HEK293 (cell line): ENCODE measurements around the gene RUSF1.
"Not testable (repeated sequence)": the region's sequence is repeated elsewhere in the genome, so short reads cannot be mapped to it uniquely, and the experiment has no call there.

Experiments
- CTCF ChIA-PET: fragments of 350-600 bp; formaldehyde crosslinking; extraction: SDS; loops from one replicate; lab custom pipeline; 2021; ENCODE audit warnings: antibody characterized with exemption; lab: Yijun Ruan, JAX
- POLR2A ChIA-PET: fragments of 300-600 bp; formaldehyde crosslinking; extraction: SDS; loops from one replicate; lab custom pipeline; 2020; ENCODE audit warnings: antibody characterized with exemption, inconsistent platforms; lab: Yijun Ruan, JAX
- H3K27ac ChIP-seq: fragments of 200-500 bp; sonication (Bioruptor generic); 2 replicates; pipeline ENCODE4 v1.5.1; 2014; ENCODE audit warnings: low read depth, low read length, control low read depth, inconsistent platforms; ENCODE audit errors: extremely low read depth
- H3K36me3 ChIP-seq, 2 experiments: fragments of 200-500 bp in 1 of 2; sonication (Bioruptor generic) in 1 of 2; 1 replicate in 1 of 2; 2 replicates in 1 of 2; pipeline ENCODE4 v1.5.1; 2014 to 2017; ENCODE audit warnings: inconsistent platforms in 2 of 2, low read length in 2 of 2; ENCODE audit not compliant: control insufficient read depth in 2 of 2, insufficient read depth in 1 of 2
- H3K4me1 ChIP-seq: fragments of 200-500 bp; sonication (Bioruptor generic); 2 replicates; pipeline ENCODE4 v1.5.1; 2014; ENCODE audit warnings: mild to moderate bottlenecking, low read length, inconsistent platforms; ENCODE audit not compliant: control insufficient read depth, insufficient read depth
- H3K4me3 ChIP-seq: 2 replicates; pipeline ENCODE4 v1.5.1; 2011; ENCODE audit warnings: low read depth, mild to moderate bottlenecking, control low read depth, low read length, moderate library complexity
- H3K9me3 ChIP-seq: fragments of 200-500 bp; sonication (Bioruptor generic); 2 replicates; pipeline ENCODE4 v1.5.1; 2014; ENCODE audit warnings: low read depth, low read length, inconsistent platforms; ENCODE audit not compliant: control insufficient read depth, insufficient read depth
- MEIS1 ChIP-seq: sonication (generic); formaldehyde crosslinking; IDR thresholded peaks from 2 replicates; pipeline ENCODE4 v1.8.1; 2022; ENCODE audit warnings: missing genetic modification reagents, mild to moderate bottlenecking, borderline replicate concordance
- PRDM4 ChIP-seq: fragments of 450-650 bp; formaldehyde crosslinking; IDR thresholded peaks from 2 replicates; pipeline ENCODE4 v1.5.1; 2017; ENCODE audit warnings: missing biosample characterization, missing genetic modification characterization
- SALL2 ChIP-seq: fragments of 450-650 bp; formaldehyde crosslinking; IDR thresholded peaks from 2 replicates; pipeline ENCODE4 v1.5.0; 2017; ENCODE audit warnings: missing biosample characterization, mild to moderate bottlenecking, missing genetic modification characterization, borderline replicate concordance
- YY2 ChIP-seq: fragments of 450-650 bp; formaldehyde crosslinking; IDR thresholded peaks from 2 replicates; pipeline ENCODE4 v1.5.1; 2016; ENCODE audit warnings: missing biosample characterization, missing genetic modification characterization
- ZBTB21 ChIP-seq: fragments of 450-650 bp; formaldehyde crosslinking; IDR thresholded peaks from 2 replicates; pipeline ENCODE4 v1.5.1; 2017; ENCODE audit warnings: missing biosample characterization, missing genetic modification characterization
- ZFHX2 ChIP-seq: fragments of 450-650 bp; formaldehyde crosslinking; conservative IDR thresholded peaks from 2 replicates; pipeline ENCODE4 v1.5.1; 2016; ENCODE audit warnings: missing biosample characterization, missing genetic modification characterization
- ZNF114 ChIP-seq: fragments of 450-650 bp; formaldehyde crosslinking; IDR thresholded peaks from 2 replicates; pipeline ENCODE4 v1.5.0; 2017; ENCODE audit warnings: missing biosample characterization, missing genetic modification characterization
- ZNF121 ChIP-seq: fragments of 450-650 bp; formaldehyde crosslinking; IDR thresholded peaks from 2 replicates; pipeline ENCODE4 v1.5.1; 2016; ENCODE audit warnings: missing biosample characterization, missing genetic modification characterization
- ZNF132 ChIP-seq: fragments of 450-650 bp; formaldehyde crosslinking; IDR thresholded peaks from 2 replicates; pipeline ENCODE4 v1.5.1; 2017; ENCODE audit warnings: missing biosample characterization, missing genetic modification characterization, borderline replicate concordance
- ZNF223 ChIP-seq: fragments of 450-650 bp; formaldehyde crosslinking; IDR thresholded peaks from 2 replicates; pipeline ENCODE4 v1.5.1; 2016; ENCODE audit warnings: missing biosample characterization, missing genetic modification characterization
- ZNF24 ChIP-seq: fragments of 450-650 bp; formaldehyde crosslinking; IDR thresholded peaks from 2 replicates; pipeline ENCODE4 v1.5.1; 2016; ENCODE audit warnings: missing biosample characterization, missing genetic modification characterization
- ZNF311 ChIP-seq: fragments of 450-650 bp; formaldehyde crosslinking; IDR thresholded peaks from 2 replicates; pipeline ENCODE4 v1.5.1; 2017; ENCODE audit warnings: missing biosample characterization, missing genetic modification characterization, borderline replicate concordance
- ZNF416 ChIP-seq: fragments of 450-650 bp; formaldehyde crosslinking; IDR thresholded peaks from 2 replicates; pipeline ENCODE4 v1.5.1; 2016; ENCODE audit warnings: missing biosample characterization, missing genetic modification characterization
- ZNF518A ChIP-seq: fragments of 450-650 bp; formaldehyde crosslinking; conservative IDR thresholded peaks from 2 replicates; pipeline ENCODE4 v1.5.1; 2016; ENCODE audit warnings: low read depth, missing biosample characterization, missing genetic modification characterization
- ZNF610 ChIP-seq: fragments of 450-650 bp; formaldehyde crosslinking; IDR thresholded peaks from 2 replicates; pipeline ENCODE4 v1.5.1; 2016; ENCODE audit warnings: missing biosample characterization, missing genetic modification characterization, borderline replicate concordance
- ZNF654 ChIP-seq: fragments of 450-650 bp; formaldehyde crosslinking; IDR thresholded peaks from 2 replicates; pipeline ENCODE4 v1.5.1; 2016; ENCODE audit warnings: low read depth, missing biosample characterization, missing genetic modification characterization
- ZNF692 ChIP-seq: fragments of 450-650 bp; formaldehyde crosslinking; IDR thresholded peaks from 2 replicates; pipeline ENCODE4 v1.5.1; 2016; ENCODE audit warnings: missing biosample characterization, missing genetic modification characterization
- ZNF830 ChIP-seq: fragments of 450-650 bp; IDR thresholded peaks from 2 replicates; pipeline ENCODE4 v1.5.0; 2018; ENCODE audit warnings: missing biosample characterization, missing genetic modification characterization, low read depth, mild to moderate bottlenecking, moderate library complexity
- TF ChIP-seq, protein P1 (sequence below): fragments of 450-650 bp; IDR thresholded peaks from 2 replicates; pipeline ENCODE4 v1.5.1; 2018; ENCODE audit warnings: missing biosample characterization, missing genetic modification characterization
- TF ChIP-seq, protein P2 (sequence below): fragments of 450-650 bp; formaldehyde crosslinking; IDR thresholded peaks from 2 replicates; pipeline ENCODE4; 2016; ENCODE audit warnings: missing biosample characterization, missing genetic modification characterization

Gene RUSF1

DNA sequence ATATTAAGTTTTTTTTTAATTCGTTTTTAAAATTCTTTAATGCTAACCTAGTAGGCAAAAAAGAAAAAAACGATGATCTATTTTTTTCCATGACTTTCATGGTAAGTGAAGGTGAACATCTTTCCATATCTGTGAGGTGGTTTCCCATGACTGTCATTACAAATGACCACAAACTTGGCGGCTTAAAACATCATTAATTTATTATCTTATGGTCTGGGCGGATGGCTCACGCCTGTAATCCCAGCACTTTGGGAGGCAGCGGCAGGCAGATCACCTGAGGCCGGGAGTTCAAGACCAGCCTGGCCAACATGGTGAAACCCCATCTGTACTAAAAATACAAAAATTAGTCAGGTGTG is 30.0 kb upstream of the RUSF1 start:
- CTCF ChIA-PET, result not testable (repeated sequence)

DNA sequence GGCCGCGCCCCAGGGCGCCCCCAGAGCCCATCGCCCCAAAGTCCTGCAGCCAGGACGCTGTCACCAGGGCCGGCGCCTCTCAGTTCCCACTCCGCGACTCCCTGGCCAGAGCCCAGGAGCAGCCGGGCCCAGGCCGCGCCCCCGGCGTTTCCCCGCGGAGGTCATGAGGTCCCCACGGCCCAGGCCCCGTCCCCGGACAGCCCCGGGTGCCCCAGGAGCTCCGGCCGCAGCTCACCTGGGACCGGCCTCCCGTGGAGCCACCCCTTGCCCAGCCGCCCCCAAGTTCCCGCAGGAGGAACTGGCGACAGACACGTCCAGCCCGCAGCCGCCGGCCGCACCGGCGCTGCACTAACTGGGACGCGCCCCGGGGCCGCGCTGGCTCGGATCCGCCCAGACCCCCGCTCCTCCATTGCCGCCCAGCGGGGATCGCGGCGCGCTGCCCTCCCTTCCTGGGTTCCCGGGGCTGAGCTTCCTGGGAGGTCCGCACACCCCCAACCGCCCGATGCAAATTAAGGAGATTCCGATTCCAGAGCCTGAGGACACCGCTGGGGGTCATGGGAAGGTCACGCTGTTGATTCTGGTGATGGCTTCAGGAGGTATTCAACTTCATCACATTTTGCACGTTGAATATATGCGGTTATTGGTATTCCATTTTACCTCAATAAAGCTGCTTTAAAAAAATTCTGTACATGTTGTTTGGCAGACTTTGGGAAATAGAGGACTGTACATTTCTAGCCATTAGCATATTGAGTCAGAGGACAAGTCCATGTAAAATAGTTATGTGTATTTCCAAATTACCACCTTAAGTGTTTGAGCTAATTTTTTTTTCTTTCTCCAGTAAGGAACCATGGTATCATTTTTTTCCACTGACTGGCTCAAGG is 29.4 kb upstream of the RUSF1 start:
- Histone ChIP-seq H3K9me3 (no peaks in the 10 kb centered on the region), H3K4me3 (no peak overlapping the region), H3K27ac (no peak overlapping the region), H3K4me1 (no peaks in the 10 kb centered on the region), H3K36me3 (no peaks in the 10 kb centered on the region)
- POLR2A ChIA-PET, result no interaction called here
- TF ChIP-seq, protein P1, sequence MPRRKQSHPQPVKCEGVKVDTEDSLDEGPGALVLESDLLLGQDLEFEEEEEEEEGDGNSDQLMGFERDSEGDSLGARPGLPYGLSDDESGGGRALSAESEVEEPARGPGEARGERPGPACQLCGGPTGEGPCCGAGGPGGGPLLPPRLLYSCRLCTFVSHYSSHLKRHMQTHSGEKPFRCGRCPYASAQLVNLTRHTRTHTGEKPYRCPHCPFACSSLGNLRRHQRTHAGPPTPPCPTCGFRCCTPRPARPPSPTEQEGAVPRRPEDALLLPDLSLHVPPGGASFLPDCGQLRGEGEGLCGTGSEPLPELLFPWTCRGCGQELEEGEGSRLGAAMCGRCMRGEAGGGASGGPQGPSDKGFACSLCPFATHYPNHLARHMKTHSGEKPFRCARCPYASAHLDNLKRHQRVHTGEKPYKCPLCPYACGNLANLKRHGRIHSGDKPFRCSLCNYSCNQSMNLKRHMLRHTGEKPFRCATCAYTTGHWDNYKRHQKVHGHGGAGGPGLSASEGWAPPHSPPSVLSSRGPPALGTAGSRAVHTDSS, result no peak
- no peak for TF ChIP-seq ZNF518A
- TF ChIP-seq MEIS1 (CRISPR knock-in tag), result no peak
- no peak for TF ChIP-seq YY2 (tag by site-specific recombination)
- TF ChIP-seq ZNF692 (tag by site-specific recombination), result no peak
- TF ChIP-seq, protein P2, sequence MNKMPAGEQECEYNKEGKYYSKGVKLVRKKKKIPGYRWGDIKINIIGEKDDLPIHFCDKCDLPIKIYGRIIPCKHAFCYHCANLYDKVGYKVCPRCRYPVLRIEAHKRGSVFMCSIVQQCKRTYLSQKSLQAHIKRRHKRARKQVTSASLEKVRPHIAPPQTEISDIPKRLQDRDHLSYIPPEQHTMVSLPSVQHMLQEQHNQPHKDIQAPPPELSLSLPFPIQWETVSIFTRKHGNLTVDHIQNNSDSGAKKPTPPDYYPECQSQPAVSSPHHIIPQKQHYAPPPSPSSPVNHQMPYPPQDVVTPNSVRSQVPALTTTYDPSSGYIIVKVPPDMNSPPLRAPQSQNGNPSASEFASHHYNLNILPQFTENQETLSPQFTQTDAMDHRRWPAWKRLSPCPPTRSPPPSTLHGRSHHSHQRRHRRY (tag by site-specific recombination), result no peak
- TF ChIP-seq ZNF416 (tag by site-specific recombination), result no peak
- no peak for TF ChIP-seq ZNF114
- TF ChIP-seq ZNF24 (tag by site-specific recombination), result no peak
- TF ChIP-seq ZBTB21, result no peak
- no peak for TF ChIP-seq ZNF654 (tag by site-specific recombination)
- no peak for TF ChIP-seq SALL2
- no peak for TF ChIP-seq ZNF132
- no peak for TF ChIP-seq ZFHX2 (tag by site-specific recombination)
- TF ChIP-seq PRDM4 (tag by site-specific recombination), result no peak
- no peak for TF ChIP-seq ZNF121 (tag by site-specific recombination)
- TF ChIP-seq ZNF311 (tag by site-specific recombination), result no peak
- no peak for TF ChIP-seq ZNF610 (tag by site-specific recombination)
- TF ChIP-seq ZNF223 (tag by site-specific recombination), result no peak
- no peak for TF ChIP-seq ZNF830 (tag by site-specific recombination)
- CTCF ChIA-PET, result no interaction called here

More for the DNA sequence above, 30.0 kb upstream of the RUSF1 start:
- H3K36me3 ChIP-seq, H3K4me3 ChIP-seq, H3K9me3 ChIP-seq, POLR2A ChIA-PET, H3K27ac ChIP-seq, H3K4me1 ChIP-seq: not testable (repeated sequence)
